ENCODE results near the gene CADPS.

- no peak for TF ChIP-seq CTCF (IDR thresholded peaks at IDR 0.05 in 8 of 11, conservative IDR thresholded peaks at IDR 0.05 in 3 of 11)
- TF ChIP-seq POLR2AphosphoS5 (IDR thresholded peaks at IDR 0.05) = no peak
- TF ChIP-seq POLR2A (IDR thresholded peaks at IDR 0.05) = no peak
These were observed 79.1 kb downstream of the CADPS start for GRCh38 chr3:62795978-62796657.
